Tibial artery (tissue), 4 donors: ENCODE measurements around the gene HEXA.

Source experiments
- DNase-seq, 2 donors: peaks; one replicate each; pipeline ENCODE4 v3.0.0-alpha.2; 2019
- H3K27ac ChIP-seq, 2 donors: fragments of 200-600 bp; sonication (generic) in 1 of 2; 1 replicate in 1 of 2; 2 replicates in 1 of 2; pipeline ENCODE4 v1.5.1; 2018 to 2019; ENCODE audit warnings: mild to moderate bottlenecking in 1 of 2
- H3K27me3 ChIP-seq, 2 donors: fragments of 200-600 bp; sonication (generic) in 1 of 2; one replicate each; pipeline versions ENCODE4 v1.5.1 to v1.6.0; 2016 to 2019
- H3K36me3 ChIP-seq, 3 donors: fragments of 200-600 bp; sonication (generic) in 2 of 3; one replicate each; pipeline ENCODE4 v1.5.1; 2016 to 2019; ENCODE audit warnings: mild to moderate bottlenecking in 2 of 3
- H3K4me1 ChIP-seq, 4 donors: fragments of 200-600 bp; sonication (generic) in 2 of 4; 1 replicate in 3 of 4; 2 replicates in 1 of 4; pipeline ENCODE4 v1.5.1; 2016 to 2019
- H3K4me3 ChIP-seq, 2 donors: fragments of 200-600 bp; sonication (generic) in 1 of 2; 1 replicate in 1 of 2; 2 replicates in 1 of 2; pipeline ENCODE4 v1.5.1; 2018 to 2019; ENCODE audit warnings: mild to moderate bottlenecking in 2 of 2
- H3K9me3 ChIP-seq, 3 donors: fragments of 200-600 bp; sonication (generic) in 1 of 3; one replicate each; pipeline ENCODE4 v1.5.1; 2016 to 2019
- CTCF ChIP-seq, 2 experiments: fragments of 200-600 bp in 1 of 2; fragments of 450-650 bp in 1 of 2; IDR thresholded peaks; one replicate each; pipeline ENCODE4 v1.5.1; 2017 to 2019; ENCODE audit warnings: antibody characterized with exemption in 2 of 2, mild to moderate bottlenecking in 1 of 2, moderate library complexity in 1 of 2
- intact Hi-C: fragments of 100-400 bp; cut with DNase I; formaldehyde crosslinking; loops from one replicate; pipeline ENCODE4 v1.15.0; 2023; ENCODE audit warnings: low total_unique reads

The HEXA gene

GRCh38 chr15:72361176-72361575 is 14.6 kb downstream of the HEXA start:
- Histone ChIP-seq H3K9me3 (no peaks in the 10 kb centered on the region), H3K4me1 (peaks cover 0 to 12% (median 1%) of the 10 kb centered on the region in 4 donors), H3K27me3 (no peaks in the 10 kb centered on the region), H3K4me3 (no peak overlapping the region), H3K27ac (no peak overlapping the region), H3K36me3 (peaks cover 7 to 11% (median 9%) of the 10 kb centered on the region in 3 donors)
- TF ChIP-seq CTCF (IDR thresholded peaks at IDR 0.05), result no peak
- intact Hi-C loops, result loop anchor here (5.0 kb wide), 1 partner anchor 69 kb away; no protein-coding TSS in a partner anchor
- no peak for DNase-seq

DNA sequence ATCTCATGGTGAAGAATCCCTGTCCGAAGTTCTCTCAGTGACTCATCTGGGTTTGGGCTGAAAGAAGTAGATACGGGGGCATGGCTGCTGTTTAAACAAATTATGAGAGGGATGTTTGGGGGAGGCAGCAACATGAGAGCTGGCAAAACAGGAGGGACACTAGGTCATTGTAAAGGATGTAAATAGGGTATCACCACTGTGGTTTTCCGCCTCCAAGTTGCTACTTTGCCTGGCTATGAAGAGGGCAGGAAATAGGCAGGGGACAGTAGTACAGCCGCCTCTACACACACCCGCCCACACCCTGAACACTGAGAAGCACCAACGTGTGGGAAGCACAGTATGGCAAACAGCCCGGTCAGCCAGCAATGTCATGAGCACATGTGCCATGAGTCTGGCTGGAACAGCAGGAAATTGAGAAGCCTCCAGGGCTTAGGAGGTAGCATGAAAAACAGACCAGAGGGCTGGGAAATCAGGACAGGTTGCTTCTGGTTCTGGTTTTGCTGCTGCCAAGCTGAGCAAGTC is 17.1 kb downstream of the HEXA start:
- no peak for TF ChIP-seq CTCF (IDR thresholded peaks at IDR 0.05)
- intact Hi-C loops, result no loop called here
- H3K4me3 ChIP-seq, result no peak overlapping the region
- no peaks in the 10 kb centered on the region for H3K27me3 ChIP-seq
- DNase-seq, result peak in 1 of 2 donors; percentile 36
- H3K36me3 ChIP-seq, result peaks cover 31 to 35% (median 32%) of the 10 kb centered on the region in 3 donors
- no peaks in the 10 kb centered on the region for H3K9me3 ChIP-seq
- peaks cover 0 to 12% (median 1%) of the 10 kb centered on the region in 4 donors for H3K4me1 ChIP-seq
- no peak overlapping the region for H3K27ac ChIP-seq

GRCh38 chr15:72358121-72358520 is 17.7 kb downstream of the HEXA start:
- no peaks in the 10 kb centered on the region for H3K9me3 ChIP-seq
- H3K27me3 ChIP-seq, result no peaks in the 10 kb centered on the region
- H3K4me3 ChIP-seq, result no peak overlapping the region
- H3K36me3 ChIP-seq, result peaks cover 36 to 41% (median 37%) of the 10 kb centered on the region in 3 donors
- intact Hi-C loops, result no loop called here
- no peak overlapping the region for H3K27ac ChIP-seq
- no peak for DNase-seq
- peaks cover 0 to 12% (median 1%) of the 10 kb centered on the region in 4 donors for H3K4me1 ChIP-seq
- TF ChIP-seq CTCF (IDR thresholded peaks at IDR 0.05), result no peak

GRCh38 chr15:72354496-72354895 is 21.3 kb downstream of the HEXA start:
- intact Hi-C loops, result no loop called here
- H3K4me1 ChIP-seq, result peaks cover 0 to 8% (median 1%) of the 10 kb centered on the region in 4 donors
- no peaks in the 10 kb centered on the region for H3K9me3 ChIP-seq
- H3K27me3 ChIP-seq, result no peaks in the 10 kb centered on the region
- no peak overlapping the region for H3K4me3 ChIP-seq
- peaks cover 71 to 78% (median 72%) of the 10 kb centered on the region in 3 donors for H3K36me3 ChIP-seq
- no peak for TF ChIP-seq CTCF (IDR thresholded peaks at IDR 0.05)
- no peak overlapping the region for H3K27ac ChIP-seq
- no peak for DNase-seq

DNA sequence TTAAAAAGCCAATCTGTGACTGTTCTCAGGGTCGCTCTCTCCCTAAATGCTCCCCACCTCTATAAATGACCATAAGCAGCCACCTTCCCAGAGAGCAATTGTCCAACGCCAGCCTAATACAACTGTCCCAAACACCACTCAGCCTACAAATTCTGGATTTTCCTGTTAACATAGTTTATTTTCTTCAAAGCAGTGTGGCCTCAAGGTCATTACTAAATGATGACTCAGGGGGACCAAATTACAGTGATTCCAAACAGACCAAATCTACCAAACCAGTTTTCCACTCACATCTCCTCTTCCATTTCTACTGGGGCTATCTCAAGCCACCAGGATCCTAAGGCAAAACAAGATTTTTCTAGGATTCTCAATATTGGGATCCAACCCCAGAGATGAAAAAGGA is 22.5 kb downstream of the HEXA start:
- Histone ChIP-seq H3K36me3 (peaks cover 83 to 90% (median 84%) of the 10 kb centered on the region in 3 donors), H3K4me1 (peaks cover 0 to 1% (median 0%) of the 10 kb centered on the region in 4 donors), H3K9me3 (no peaks in the 10 kb centered on the region), H3K27ac (no peak overlapping the region), H3K4me3 (no peak overlapping the region), H3K27me3 (no peaks in the 10 kb centered on the region)
- DNase-seq, result no peak
- intact Hi-C loops, result no loop called here
- no peak for TF ChIP-seq CTCF (IDR thresholded peaks at IDR 0.05)
